GM21360 (cell line): ENCODE measurements around the gene EOLA1.
"Not testable (repeated sequence)": the region's sequence is repeated elsewhere in the genome, so short reads cannot be mapped to it uniquely, and the experiment has no call there.

Source experiments
- ATAC-seq: cut with Tn5 transposase; IDR thresholded peaks from one replicate; pipeline ENCODE4 v1.9.1; 2021; ENCODE audit warnings: mild to moderate bottlenecking, moderate library complexity; ENCODE audit not compliant: unreplicated experiment

The EOLA1 gene

DNA sequence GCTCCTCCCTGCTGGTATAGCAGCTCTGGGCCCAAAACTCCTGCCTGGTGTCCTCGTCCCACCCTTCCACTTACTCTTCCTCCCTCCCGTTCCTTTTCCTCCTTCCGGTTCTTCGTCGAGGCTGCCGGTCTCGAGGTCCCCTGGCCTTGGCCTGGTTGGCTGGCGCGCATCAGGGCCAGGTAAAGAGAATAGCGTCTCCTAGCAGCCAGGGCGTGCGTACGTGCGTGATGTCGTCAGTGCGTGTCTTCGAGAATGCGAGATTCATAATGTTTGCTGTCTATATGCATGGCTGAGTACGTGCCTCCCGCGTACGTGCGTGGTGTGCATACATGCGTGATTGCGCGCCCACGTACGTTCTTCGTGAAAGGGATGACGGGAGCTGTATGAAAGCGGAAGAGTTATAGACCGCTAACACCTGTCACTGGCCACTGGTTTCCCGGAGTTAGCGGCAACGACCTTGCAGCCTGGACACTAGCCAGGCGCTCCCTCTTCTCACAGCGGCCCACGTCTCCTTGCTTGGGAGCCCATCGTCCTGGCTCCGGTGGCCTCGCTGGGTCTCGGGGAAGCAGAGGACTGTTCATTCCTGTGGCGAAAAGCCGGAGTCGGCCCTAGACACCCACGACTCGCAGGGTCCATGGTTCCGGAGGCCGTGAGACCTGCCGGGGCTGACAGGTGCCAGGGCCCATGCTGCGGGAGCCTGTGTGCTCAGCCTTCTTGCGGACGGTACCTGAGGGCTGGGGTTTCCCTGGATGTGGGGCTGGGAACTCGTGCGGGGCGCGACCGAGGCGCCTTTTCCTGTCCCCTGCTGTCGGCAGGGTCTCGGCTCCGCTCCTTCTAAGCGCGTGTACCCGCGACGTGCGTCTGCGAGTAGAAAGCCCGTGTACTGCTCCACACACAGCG, at the start of gene EOLA1:
Gene EOLA1 (plus strand): TSS at position 392 of the 900 bp plus-strand sequence. CDS start 4,619 bp downstream, outside the sequence.
- ATAC-seq, result peak; percentile 75

- ATAC-seq, result no peak
Observed at GRCh38 chrX:149491812-149492211, 49.0 kb upstream of the EOLA1 start.

- ATAC-seq, result no peak
Observed at GRCh38 chrX:149493567-149494562, 46.9 kb upstream of the EOLA1 start.

DNA sequence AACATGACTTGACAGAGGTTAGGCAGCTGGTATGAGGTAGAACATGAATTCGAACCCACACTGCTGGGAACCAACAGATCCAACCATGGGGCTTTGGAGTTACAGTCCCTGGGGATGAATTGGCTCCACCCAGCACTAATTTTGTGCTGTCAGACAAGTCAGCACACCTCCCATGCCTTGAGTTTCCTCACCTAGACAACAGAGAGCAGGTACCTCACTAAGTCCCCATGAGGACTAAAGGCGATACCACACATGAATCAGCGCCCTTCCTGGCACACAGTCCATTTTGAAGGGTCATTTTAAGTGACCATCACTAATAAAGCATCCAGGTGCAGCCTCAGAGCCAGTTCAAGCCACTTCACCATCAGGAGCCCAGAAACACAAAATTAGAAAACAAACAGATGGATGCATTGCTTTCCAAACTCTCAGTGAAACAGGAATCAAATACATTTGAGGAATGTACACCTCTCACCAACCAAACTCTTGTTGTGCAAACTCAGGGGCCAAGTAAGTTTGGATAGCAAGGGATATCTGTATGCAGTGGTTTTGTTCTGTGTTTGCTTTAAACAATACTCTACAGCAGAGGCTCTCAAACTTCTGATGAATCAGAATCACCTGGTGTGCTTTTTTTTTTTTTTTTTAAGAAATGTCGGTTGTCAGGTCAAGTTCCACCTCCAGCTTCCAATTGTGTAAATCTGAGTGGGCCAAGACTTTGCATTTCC, 45.8 kb upstream of the EOLA1 start:
- no peak for ATAC-seq

DNA sequence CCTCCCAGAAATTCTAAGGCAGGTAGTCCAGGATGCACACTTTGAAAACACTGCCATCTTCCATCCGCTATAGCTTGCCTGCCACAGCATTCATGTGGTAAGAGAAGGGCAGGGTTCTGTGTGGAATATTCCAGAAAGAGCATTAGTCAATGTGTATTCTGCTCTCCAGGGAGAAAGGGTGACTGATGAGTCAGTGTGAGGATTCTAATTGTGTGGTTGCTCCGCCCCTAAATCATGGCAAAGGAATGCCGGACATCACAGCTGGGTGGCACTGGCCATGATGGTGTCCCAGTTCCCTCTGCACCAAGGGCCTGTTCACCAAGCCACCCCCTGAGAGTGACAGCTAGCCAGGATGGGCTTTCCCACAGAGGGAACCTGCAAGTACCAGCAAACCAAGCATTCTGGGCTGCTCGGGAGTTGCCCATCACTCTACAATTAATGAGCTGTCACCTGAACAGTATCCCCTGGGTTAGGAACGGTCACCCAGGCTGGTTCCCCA, 45.2 kb upstream of the EOLA1 start:
- no peak for ATAC-seq

DNA sequence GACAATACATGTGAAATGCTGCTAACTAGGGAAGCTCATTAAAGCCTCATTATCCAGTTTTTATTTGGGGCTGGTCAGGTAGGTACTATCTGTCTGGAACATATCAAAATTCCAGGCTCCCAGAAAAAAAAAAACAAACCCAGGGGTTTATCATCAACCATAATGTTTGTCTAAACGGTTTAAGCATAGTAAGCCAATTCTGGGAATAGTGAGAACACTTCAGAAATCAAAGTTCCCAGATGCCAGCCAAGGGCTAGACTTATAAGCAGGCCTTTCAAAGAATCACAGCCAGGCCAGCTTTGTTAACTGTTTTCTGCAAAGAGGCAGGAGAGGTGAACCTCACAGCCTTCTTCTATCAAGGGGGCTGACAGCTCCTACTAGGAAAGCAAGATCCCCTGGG, 43.8 kb upstream of the EOLA1 start:
- ATAC-seq, result no peak

DNA sequence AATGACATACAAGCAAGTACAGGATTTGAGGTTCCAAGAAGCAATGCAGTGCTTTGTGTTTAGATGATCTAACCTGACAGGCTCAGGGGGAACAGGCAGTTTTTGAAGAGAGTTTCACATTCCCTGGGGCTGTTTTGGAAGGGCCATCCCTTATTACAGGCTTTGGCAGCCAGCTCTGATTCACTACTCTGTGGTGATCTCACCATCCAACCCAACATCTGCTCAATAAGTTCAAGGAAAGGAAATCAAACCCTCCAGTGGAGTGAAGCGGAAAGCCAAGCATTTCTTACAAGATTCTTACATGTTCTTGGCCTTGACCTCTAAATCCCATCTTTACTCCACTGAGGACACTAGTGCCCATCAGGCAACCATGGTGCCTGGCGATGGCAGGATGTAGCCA, 43.2 kb upstream of the EOLA1 start:
- ATAC-seq, result no peak

DNA sequence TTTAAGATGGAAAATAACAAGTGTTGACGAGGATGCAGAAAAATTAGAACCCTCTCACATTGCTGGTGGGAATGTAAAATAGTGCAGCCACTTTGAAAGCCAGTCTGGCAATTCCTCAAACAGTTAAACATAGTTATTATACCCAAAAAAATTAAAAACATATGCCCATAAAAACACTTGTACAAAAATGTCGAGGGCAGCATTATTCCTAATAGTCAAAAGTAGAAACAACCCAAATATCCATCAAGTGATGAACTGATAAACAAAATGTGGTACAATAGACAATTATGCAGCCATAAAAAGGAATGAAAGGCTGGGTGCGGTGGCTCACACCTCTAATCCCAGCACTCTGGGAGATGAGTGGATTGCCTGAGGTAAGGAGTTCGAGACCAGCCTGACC, 42.0 kb upstream of the EOLA1 start:
- ATAC-seq, result no peak

GRCh38 chrX:149499766-149500165, 41.0 kb upstream of the EOLA1 start:
- ATAC-seq, result no peak

- ATAC-seq, result not testable (repeated sequence)
Observed at GRCh38 chrX:149502923-149503322, 37.9 kb upstream of the EOLA1 start.

- ATAC-seq, result peak; percentile 72
Observed at GRCh38 chrX:149503446-149503845, 37.4 kb upstream of the EOLA1 start.

DNA sequence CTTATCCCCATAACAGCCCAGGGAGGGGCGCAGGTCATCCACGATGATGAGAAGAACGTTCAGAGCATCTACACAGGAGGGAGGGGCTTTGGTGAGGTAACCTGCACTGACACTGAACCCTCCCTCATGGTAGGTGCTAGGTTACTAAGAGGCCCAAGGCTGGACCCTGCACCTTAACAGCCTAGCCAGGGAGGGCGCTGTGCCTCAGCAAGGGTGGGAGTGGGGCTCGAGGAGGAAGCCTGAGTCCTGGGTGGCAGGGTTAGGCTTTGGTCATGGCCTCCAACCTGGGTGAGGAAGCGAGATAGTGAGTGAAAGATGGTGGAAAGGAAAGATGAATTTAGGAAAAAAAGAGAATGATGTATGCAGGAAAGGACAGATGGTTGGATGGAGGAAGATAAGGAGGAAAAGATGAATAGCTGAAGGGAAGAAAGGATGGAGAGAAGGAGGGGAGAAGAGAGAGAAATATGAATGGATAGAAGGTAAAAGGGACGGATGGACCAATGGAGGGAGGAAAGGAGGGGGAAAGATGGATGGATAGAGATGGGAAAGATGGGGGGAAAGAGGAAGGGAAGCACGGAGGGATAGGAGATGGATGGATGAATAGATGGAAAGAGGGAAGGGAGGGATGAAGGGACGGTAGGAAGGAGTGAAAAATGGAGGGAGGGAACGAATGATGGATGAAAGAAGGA, 36.4 kb upstream of the EOLA1 start:
- peak; percentile 50 for ATAC-seq

DNA sequence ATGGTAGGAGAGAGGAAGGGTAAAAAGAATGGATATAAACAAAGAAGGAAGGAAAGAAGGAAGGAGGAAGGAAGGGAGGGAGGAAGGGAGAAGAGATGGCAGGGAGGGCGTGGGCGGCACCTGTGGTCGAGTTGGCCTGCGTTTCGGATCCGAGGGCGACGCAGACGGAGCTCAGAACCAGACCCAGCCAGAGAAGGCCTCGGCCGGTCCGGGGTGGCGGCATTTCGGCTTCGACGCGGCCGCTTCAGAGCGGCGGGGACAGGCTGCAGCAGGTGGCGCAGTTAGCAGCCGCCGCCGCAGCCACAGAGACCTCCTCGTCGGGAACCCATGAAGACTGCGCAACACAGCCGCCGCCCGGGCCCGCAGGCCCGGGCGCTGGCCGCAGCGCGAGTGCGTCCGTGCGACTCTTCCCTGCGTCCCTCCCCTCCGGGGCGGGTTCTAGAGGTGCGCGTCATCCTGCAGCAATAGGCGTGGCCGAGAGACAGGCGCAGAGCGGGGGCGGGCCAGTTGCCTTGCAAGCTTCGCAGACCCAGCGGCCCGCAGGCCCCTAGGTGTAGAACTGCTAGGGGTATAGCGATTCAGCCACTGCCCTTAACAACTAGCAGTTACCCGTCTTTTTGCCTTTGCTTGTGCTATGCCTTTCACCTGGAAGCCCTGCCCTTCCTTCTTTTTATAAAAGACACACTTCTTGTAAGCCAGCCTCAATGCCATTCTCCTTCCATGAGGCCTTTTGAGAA, 35.7 kb upstream of the EOLA1 start, which contains the start of gene IDS:
Gene IDS (minus strand): TSS at position 392 of the 737 bp plus-strand sequence. CDS start 169 bp downstream, at position 223.
- peak; percentile 69 for ATAC-seq

DNA sequence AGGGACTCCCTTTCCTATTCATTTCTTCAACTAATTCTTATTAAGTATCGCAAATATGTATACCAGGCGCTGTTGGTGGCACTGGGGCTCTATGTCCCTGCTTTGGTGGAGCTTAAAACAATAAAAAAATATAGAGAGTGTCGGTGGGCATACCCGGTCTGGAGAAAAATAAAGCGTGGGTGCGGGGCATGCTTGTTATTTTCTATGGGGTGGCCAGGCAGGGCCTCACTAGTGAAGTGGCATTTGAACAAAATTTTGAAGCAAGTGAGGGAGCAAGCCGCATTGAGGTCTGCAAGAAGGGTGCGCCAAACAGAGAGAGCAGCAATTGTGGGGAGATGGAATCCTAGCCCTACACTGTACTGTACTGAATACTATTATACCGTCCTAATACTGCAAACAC, 35.1 kb upstream of the EOLA1 start:
- ATAC-seq, result no peak

GRCh38 chrX:149506349-149506748, 34.5 kb upstream of the EOLA1 start:
- no peak for ATAC-seq

- no peak for ATAC-seq
Observed at GRCh38 chrX:149508467-149508866, 32.3 kb upstream of the EOLA1 start.

GRCh38 chrX:149510386-149510785, 30.4 kb upstream of the EOLA1 start:
- peak; percentile 42 for ATAC-seq

DNA sequence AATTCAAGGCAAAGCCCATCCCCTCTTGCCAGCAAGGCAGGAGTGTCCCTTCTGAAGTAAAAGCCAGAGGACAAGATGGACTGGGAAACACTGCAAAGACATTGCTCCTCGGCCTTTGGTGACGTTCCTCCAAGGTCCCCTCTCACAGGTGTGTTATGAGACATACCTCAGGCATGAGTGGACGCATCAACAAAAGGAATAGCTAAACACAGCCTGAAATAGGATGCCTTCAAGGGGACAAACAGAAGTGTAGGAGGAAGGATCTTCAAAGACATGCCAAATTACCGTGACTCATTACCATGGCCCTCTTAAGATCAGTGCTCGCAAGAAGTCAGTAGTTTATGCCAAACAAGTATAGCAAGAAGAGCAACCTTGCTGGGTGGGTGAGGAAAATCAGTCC, 29.7 kb upstream of the EOLA1 start:
- ATAC-seq, result no peak

DNA sequence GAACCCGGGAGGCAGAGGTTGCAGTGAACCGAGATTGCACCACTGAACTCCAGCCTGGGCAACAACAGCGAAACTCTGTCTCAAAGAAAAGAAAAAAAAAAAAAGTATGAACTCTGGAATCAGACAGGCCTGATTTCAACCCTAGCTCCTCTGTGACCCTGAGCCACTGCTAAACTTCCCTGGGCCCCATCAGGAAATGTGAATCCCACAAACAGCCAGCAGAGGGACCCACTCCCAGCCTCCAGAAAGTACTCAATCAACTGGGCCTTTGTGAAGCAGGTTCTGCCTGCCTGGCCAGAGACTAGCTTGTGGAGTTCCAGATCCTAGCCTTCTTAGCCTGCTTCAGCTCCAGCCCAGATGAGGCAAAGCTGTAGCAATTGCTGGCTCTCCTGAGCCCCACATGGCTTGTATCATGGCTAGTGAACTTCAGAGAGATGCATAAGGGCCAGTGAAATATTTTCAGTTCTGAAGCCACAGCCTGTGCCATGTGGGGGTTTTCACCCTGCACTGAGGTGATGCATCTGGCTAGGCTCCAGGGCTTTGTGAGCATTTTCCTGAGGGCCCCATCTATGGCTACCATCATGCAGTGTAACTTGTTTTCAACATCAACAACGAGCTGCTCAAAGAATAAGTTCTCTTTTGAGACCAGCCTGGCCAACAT, 28.5 kb upstream of the EOLA1 start:
- peak; percentile 83 for ATAC-seq
